Psoas muscle (tissue), 8 donors: ENCODE results near the gene GNA15. TPM values are rescaled to one million over a fixed set of nuclear protein-coding genes. Genes with fewer than 3 reads are reported as not detected.

Experiments
- ATAC-seq, 4 donors: fragments of 200-7000 bp; cut with Tn5 transposase; one replicate each; pipeline ENCODE4 v1.9.1; 2020; ENCODE audit warnings: moderate library complexity in 3 of 4, mild to moderate bottlenecking in 2 of 4
- DNase-seq, 2 donors: peaks; one replicate each; pipeline ENCODE4 v3.0.0-alpha.2; 2020
- H3K27ac ChIP-seq: fragments of 200-600 bp; one replicate; pipeline ENCODE4 v1.8.0; 2022
- H3K27me3 ChIP-seq, 3 donors: fragments of 200-600 bp in 1 of 3; one replicate each; pipeline versions ENCODE4 v1.6.1 to v1.8.0; 2013 to 2022; ENCODE audit warnings: low read length in 2 of 3, mild to moderate bottlenecking in 2 of 3, moderate library complexity in 1 of 3; ENCODE audit not compliant: insufficient read depth in 3 of 3
- H3K36me3 ChIP-seq, 2 donors: fragments of 200-600 bp in 1 of 2; one replicate each; pipeline versions ENCODE4 v1.6.1 to v1.8.0; 2013 to 2022; ENCODE audit warnings: low read depth in 1 of 2, mild to moderate bottlenecking in 1 of 2, moderate library complexity in 1 of 2; ENCODE audit not compliant: insufficient read depth in 1 of 2
- H3K4me1 ChIP-seq: fragments of 200-600 bp; one replicate; pipeline ENCODE4 v1.8.0; 2022
- H3K4me3 ChIP-seq: fragments of 200-600 bp; one replicate; pipeline ENCODE4 v1.8.0; 2022; ENCODE audit warnings: mild to moderate bottlenecking
- H3K9me3 ChIP-seq: fragments of 200-600 bp; one replicate; pipeline ENCODE4 v1.8.0; 2022
- CTCF ChIP-seq: fragments of 200-600 bp; IDR thresholded peaks from one replicate; pipeline ENCODE4 v1.8.0; 2022; ENCODE audit warnings: antibody characterized with exemption
- WGBS, 3 donors: extraction: QIAGEN DNeasy Blood & Tissue Kit; methylation state at CpG; one replicate each; pipeline versions ENCODE4 v1.1.6 to v1.1.7; 2013; 5-methylcytosine and 5-hydroxymethylcytosine counted together
- intact Hi-C, 2 donors: fragments of 100-400 bp; cut with DNase I; formaldehyde crosslinking; loops; one replicate each; pipeline versions ENCODE4 v1.11.0 to v1.14.2; 2022
- polyA plus RNA-seq, 3 donors: library from polyadenylated mRNA; stranded (reverse); fragments of 200-250 nt; gene quantifications; one replicate each; pipeline ENCODE4 v1.2.3, GENCODE V29; 2013
- total RNA-seq, 4 donors: library from RNA; stranded (reverse); fragmentation: NEBNext Ultra II Directional in 2 of 4; extraction: Animal tissue kit (Norgen Biotek cat#: 25700) in 2 of 4; gene quantifications; one replicate each; pipeline versions ENCODE4 v1.2.1 to v1.2.4, GENCODE V29; 2021 to 2023
- donor health status: healthy with polysubstance abuse.
- donor health status: DM: no; HTN: no; CAD: no; lungs with moderate emphysema.
- donor health status: Bipolar disorder and iron deficiency.
- donor health status: healthy.
- donor health status: DM: yes; HTN: yes; CAD: no.
- donor health status: DM: no; HTN: no; CAD: no.
- donor health status: DM: no; HTN: no; CAD: no.
- donor health status: DM: yes; HTN: yes; CAD: no.

GNA15 gene
- total and polyA plus RNA-seq, 7 donors: 0.18 to 1.9 (median 0.91) TPM

GRCh38 chr19:3142292-3142670 is 6.4 kb downstream of the GNA15 start:
- H3K4me1 ChIP-seq: no peaks in the 10 kb centered on the region
- H3K4me3 ChIP-seq: no peak overlapping the region
- DNase-seq (no peak), ATAC-seq (peak; percentile 13 to 49 (median 34))
- WGBS, 3 donors: 19 to 26% (median 26%) methylated on average over 6 of the region's 6 CpGs
- intact Hi-C loops: no loop called here
- no peak for TF ChIP-seq CTCF
- H3K27me3 ChIP-seq: no peaks in the 10 kb centered on the region
- no peaks in the 10 kb centered on the region for H3K9me3 ChIP-seq
- H3K36me3 ChIP-seq: no peaks in the 10 kb centered on the region
- peak overlapping the region; percentile 55 for H3K27ac ChIP-seq

- Histone ChIP-seq H3K27ac (peak overlapping the region; percentile 55), H3K4me1 (no peaks in the 10 kb centered on the region), H3K27me3 (no peaks in the 10 kb centered on the region), H3K4me3 (no peak overlapping the region), H3K9me3 (no peaks in the 10 kb centered on the region), H3K36me3 (no peaks in the 10 kb centered on the region)
- intact Hi-C loops: no loop called here
- TF ChIP-seq CTCF: no peak
- no peak for ATAC-seq
- DNase-seq: no peak
- 59 to 65% (median 59%) methylated on average over 11 of the region's 11 CpGs for WGBS, 3 donors
These were observed 7.0 kb downstream of the GNA15 start for GRCh38 chr19:3142781-3143337.

GRCh38 chr19:3145909-3146676 is 10.3 kb downstream of the GNA15 start:
- DNase-seq (no peak), ATAC-seq (no peak)
- Histone ChIP-seq H3K27me3 (peaks cover 0 to 10% (median 4%) of the 10 kb centered on the region in 3 donors), H3K9me3 (no peaks in the 10 kb centered on the region), H3K27ac (no peak overlapping the region), H3K4me3 (no peak overlapping the region), H3K4me1 (no peaks in the 10 kb centered on the region), H3K36me3 (no peaks in the 10 kb centered on the region)
- WGBS, 3 donors: 64 to 69% (median 65%) methylated on average over 19 to 20 of the region's 20 CpGs
- TF ChIP-seq CTCF: no peak
- intact Hi-C loops: no loop called here

- DNase-seq (no peak), ATAC-seq (no peak)
- 56 to 63% (median 58%) methylated on average over 5 of the region's 5 CpGs for WGBS, 3 donors
- H3K9me3 ChIP-seq: no peaks in the 10 kb centered on the region
- H3K27me3 ChIP-seq: peaks cover 0 to 14% (median 4%) of the 10 kb centered on the region in 3 donors
- no peaks in the 10 kb centered on the region for H3K36me3 ChIP-seq
- H3K27ac ChIP-seq: no peak overlapping the region
- H3K4me3 ChIP-seq: no peak overlapping the region
- TF ChIP-seq CTCF: peak; percentile 50
- H3K4me1 ChIP-seq: no peaks in the 10 kb centered on the region
- intact Hi-C loops: no loop called here
These were observed 10.9 kb downstream of the GNA15 start for GRCh38 chr19:3146677-3147100.
